ENCODE results near the gene GLRA3. TPM values are rescaled to one million over a fixed set of nuclear protein-coding genes. Genes with fewer than 3 reads are reported as not detected.

Gene GLRA3
- polyA plus RNA-seq, 1 experiment: not detected

DNA sequence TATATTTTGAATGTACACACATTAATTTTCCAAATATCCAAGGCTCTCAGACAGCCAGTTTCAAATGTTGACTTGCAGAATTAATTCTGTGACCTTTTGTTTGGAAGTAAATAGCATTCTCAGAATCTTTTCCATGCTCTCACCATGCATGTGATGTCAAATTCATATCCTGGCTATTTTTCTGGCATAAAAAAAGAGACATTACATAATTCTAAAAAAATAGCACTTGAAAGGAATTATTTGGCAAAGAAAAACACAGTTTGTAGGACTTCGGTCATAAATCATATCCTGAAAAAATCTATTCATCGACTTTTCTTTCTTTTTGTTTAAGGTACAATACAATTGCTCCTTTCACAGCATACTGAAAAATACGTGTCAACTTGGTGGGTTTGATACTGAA, 111.2 kb downstream of the GLRA3 start:
- POLR2A ChIA-PET: no interaction called here
- H3K27me3 ChIP-seq (ENCODE audit: control insufficient read depth, insufficient read depth, low read length): no peaks in the 10 kb centered on the region
- no peak overlapping the region for H3K4me3 ChIP-seq (ENCODE audit: low read depth, low read length)
- no peak for DNase-seq (ENCODE audit: low read depth)
- CTCF ChIA-PET: no interaction called here
- no peaks in the 10 kb centered on the region for H3K36me3 ChIP-seq (ENCODE audit: control insufficient read depth, insufficient read depth, low read length)
- TF ChIP-seq, protein P1, sequence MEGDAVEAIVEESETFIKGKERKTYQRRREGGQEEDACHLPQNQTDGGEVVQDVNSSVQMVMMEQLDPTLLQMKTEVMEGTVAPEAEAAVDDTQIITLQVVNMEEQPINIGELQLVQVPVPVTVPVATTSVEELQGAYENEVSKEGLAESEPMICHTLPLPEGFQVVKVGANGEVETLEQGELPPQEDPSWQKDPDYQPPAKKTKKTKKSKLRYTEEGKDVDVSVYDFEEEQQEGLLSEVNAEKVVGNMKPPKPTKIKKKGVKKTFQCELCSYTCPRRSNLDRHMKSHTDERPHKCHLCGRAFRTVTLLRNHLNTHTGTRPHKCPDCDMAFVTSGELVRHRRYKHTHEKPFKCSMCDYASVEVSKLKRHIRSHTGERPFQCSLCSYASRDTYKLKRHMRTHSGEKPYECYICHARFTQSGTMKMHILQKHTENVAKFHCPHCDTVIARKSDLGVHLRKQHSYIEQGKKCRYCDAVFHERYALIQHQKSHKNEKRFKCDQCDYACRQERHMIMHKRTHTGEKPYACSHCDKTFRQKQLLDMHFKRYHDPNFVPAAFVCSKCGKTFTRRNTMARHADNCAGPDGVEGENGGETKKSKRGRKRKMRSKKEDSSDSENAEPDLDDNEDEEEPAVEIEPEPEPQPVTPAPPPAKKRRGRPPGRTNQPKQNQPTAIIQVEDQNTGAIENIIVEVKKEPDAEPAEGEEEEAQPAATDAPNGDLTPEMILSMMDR (IDR thresholded peaks at IDR 0.05; ENCODE audit: insufficient read depth, low read depth, low read length): no peak

DNA sequence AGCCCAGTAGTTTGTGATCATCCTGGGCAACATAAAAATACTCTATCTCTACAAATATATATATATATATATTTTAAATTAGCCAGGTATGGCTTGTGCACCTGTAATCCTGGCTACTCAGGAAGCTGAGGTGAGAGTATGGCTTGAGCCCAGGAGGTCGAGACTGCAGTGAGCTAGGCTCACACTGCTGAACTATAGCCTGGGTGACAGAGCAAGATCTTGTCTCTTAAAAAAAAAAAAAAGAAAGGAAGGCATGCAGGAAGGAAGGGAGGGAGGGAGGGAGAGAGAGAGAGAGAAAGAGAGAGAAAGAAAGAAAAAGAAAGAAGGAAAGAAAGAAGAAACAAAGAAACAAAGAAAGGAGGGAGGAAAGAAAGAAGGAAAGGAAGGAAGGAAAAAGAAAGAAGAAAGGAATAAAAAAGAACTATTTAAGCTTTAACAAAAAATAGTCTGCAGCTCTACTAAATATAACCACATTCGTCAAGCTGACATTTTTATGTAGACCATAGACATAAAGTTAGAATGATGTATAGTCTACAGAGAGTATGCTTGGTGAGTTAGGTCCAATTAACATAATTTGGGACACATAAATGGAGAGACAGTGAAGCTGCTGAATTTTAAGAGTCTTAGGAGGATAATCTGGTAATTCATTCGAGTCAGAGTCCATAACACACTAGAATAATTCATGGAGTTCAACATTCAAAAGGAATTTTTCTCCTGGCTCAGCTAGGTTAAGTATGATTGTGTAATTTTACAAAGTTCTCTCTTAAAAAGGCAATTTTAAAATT, 111.9 kb downstream of the GLRA3 start:
- Histone ChIP-seq H3K4me3 (ENCODE audit: low read depth, low read length) (no peak overlapping the region), H3K36me3 (ENCODE audit: control insufficient read depth, insufficient read depth, low read length) (no peaks in the 10 kb centered on the region), H3K27me3 (ENCODE audit: control insufficient read depth, insufficient read depth, low read length) (no peaks in the 10 kb centered on the region)
- CTCF ChIA-PET: no interaction called here
- TF ChIP-seq, protein P1 (IDR thresholded peaks at IDR 0.05; ENCODE audit: insufficient read depth, low read depth, low read length): no peak
- no peak for DNase-seq (ENCODE audit: low read depth)
- POLR2A ChIA-PET: interaction anchor here (0.7 kb wide), 1 partner anchor 1050 kb away, joined by 10 read pairs; no protein-coding TSS in a partner anchor

DNA sequence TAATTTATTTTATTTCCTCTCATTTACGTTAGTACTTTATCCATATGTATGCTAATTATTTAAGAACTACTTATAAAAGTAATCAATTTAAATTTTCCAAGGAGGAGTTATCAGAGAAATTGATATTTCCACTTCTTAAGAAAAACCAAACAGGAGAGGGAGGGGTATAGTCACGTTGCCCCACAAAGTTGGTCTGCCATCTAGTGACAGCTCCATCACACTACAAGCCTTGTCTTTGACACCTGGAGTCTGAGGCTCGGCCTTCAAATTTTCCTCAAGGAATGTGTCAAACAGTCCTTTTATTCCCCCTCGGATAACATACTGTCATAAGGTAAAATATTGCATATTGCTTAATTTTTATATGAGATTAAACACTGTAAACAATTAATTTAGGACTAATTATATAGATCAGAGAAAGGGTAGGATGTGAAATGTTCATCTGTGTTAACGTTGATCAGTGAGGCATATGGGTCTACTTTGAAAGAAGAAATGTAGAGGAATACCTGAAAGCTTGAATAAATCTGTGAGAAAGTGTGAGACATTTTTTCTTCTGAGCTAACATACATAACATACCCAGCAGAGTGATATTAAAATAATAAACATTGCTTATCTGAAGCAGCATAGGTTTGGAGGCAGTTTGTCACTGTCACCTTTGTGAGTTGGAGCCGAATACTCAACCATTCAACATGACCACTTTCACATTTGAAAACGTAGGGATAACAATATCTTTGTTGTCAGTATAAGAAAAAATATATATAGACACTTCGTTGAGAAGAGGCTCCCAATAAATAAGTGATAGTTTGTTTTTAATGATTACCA, 114.4 kb downstream of the GLRA3 start:
- ChIA-PET CTCF (interaction anchor here (0.6 to 1.4 kb wide), 8 partner anchors 8 to 354 kb away, joined by 3 to 7 read pairs (median 4); no protein-coding TSS in a partner anchor), POLR2A (interaction anchor here (0.5 kb wide), 1 partner anchor 82 kb away, joined by 3 read pairs; no protein-coding TSS in a partner anchor)
- DNase-seq (ENCODE audit: low read depth): no peak
- Histone ChIP-seq H3K36me3 (ENCODE audit: control insufficient read depth, insufficient read depth, low read length) (no peaks in the 10 kb centered on the region), H3K27me3 (ENCODE audit: control insufficient read depth, insufficient read depth, low read length) (no peaks in the 10 kb centered on the region), H3K4me3 (ENCODE audit: low read depth, low read length) (no peak overlapping the region)
- TF ChIP-seq, protein P1 (IDR thresholded peaks at IDR 0.05; ENCODE audit: insufficient read depth, low read depth, low read length): peak; percentile 75

DNA sequence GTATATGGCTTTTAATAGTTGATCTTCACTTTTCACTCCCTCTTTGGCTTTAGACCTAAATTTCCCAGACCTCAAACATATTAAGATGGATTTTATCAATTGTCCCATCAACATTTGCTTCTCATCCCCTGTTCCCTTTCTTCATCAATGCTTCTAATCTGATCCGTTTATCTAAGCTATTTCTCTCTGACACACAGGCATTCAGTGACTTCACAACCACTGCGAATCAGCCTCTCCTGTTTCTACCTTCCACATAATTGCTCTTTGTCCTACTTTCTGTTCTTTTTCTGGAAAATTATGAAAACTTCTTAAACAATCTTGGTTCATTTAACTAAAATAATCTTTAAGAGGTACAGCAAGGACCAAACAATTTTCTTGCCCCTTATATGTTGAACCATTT, 115.2 kb downstream of the GLRA3 start:
- ChIA-PET POLR2A (interaction anchor here (0.5 kb wide), 1 partner anchor 81 kb away, joined by 3 read pairs; no protein-coding TSS in a partner anchor), CTCF (interaction anchor here (1.0 to 1.4 kb wide), 3 partner anchors 11 to 19 kb away, joined by 4 to 7 read pairs (median 5); no protein-coding TSS in a partner anchor)
- no peaks in the 10 kb centered on the region for H3K27me3 ChIP-seq (ENCODE audit: control insufficient read depth, insufficient read depth, low read length)
- no peak overlapping the region for H3K4me3 ChIP-seq (ENCODE audit: low read depth, low read length)
- TF ChIP-seq, protein P1 (IDR thresholded peaks at IDR 0.05; ENCODE audit: insufficient read depth, low read depth, low read length): no peak
- H3K36me3 ChIP-seq (ENCODE audit: control insufficient read depth, insufficient read depth, low read length): no peaks in the 10 kb centered on the region
- DNase-seq (ENCODE audit: low read depth): no peak

DNA sequence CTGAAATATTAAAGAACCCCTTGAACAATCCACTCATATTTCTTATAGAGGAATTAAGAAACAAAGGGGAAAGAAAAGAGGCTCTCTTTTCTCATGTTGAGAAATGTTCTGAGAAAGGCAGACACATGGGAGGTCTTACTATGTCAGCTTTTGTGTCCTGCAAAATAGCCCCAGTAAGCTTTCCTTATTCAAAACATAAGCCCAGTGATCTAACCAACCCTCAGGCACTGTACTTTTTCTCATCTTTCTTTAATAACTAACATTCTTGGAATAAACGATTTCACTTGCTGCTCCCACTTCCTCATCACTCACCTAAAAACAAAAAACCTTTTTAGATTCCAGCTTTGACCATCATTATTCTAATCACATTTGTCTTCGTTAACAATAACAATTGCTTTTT, 115.9 kb downstream of the GLRA3 start:
- Histone ChIP-seq H3K36me3 (ENCODE audit: control insufficient read depth, insufficient read depth, low read length) (no peaks in the 10 kb centered on the region), H3K27me3 (ENCODE audit: control insufficient read depth, insufficient read depth, low read length) (no peaks in the 10 kb centered on the region), H3K4me3 (ENCODE audit: low read depth, low read length) (no peak overlapping the region)
- no peak for DNase-seq (ENCODE audit: low read depth)
- POLR2A ChIA-PET: no interaction called here
- CTCF ChIA-PET: interaction anchor here (1.2 kb wide), 1 partner anchor 13 kb away, joined by 3 read pairs; no protein-coding TSS in a partner anchor
- TF ChIP-seq, protein P1 (IDR thresholded peaks at IDR 0.05; ENCODE audit: insufficient read depth, low read depth, low read length): no peak
